NCI-H2081 treated with DMSO at 0.1 percent for 48 hours (cell line): Measurements from ENCODE around the gene TWSG1.
"Not testable (repeated sequence)": the region's sequence is repeated elsewhere in the genome, so short reads cannot be mapped to it uniquely, and the experiment has no call there.

Source experiments
- DNase-seq: peaks from one replicate; lab custom pipeline; 2025; lab: John Stamatoyannopoulos, UW

TWSG1 gene

GRCh38 chr18:9426753-9427152, 92.2 kb downstream of the TWSG1 start:
- DNase-seq = no peak

- no peak for DNase-seq
Observed at GRCh38 chr18:9428301-9428706, 93.7 kb downstream of the TWSG1 start.

- no peak for DNase-seq
Observed at GRCh38 chr18:9428862-9429661, 94.5 kb downstream of the TWSG1 start.

- DNase-seq = no peak
Observed at GRCh38 chr18:9429662-9429993, 95.1 kb downstream of the TWSG1 start.

- DNase-seq = not testable (repeated sequence)
Observed at GRCh38 chr18:9430315-9430714, 95.7 kb downstream of the TWSG1 start.

- DNase-seq = no peak
Observed at GRCh38 chr18:9431296-9431695, 96.7 kb downstream of the TWSG1 start.

GRCh38 chr18:9433122-9433521, 98.5 kb downstream of the TWSG1 start:
- not testable (repeated sequence) for DNase-seq

GRCh38 chr18:9433671-9434121, 99.1 kb downstream of the TWSG1 start:
- no peak for DNase-seq

- no peak for DNase-seq
Observed at GRCh38 chr18:9434122-9434701, 99.6 kb downstream of the TWSG1 start.

- no peak for DNase-seq
Observed at GRCh38 chr18:9435041-9435440, 100.5 kb downstream of the TWSG1 start.

GRCh38 chr18:9436206-9436929, 101.8 kb downstream of the TWSG1 start:
- DNase-seq = no peak

- DNase-seq = no peak
Observed at GRCh38 chr18:9437021-9437437, 102.5 kb downstream of the TWSG1 start.

GRCh38 chr18:9437672-9438071, 103.1 kb downstream of the TWSG1 start:
- DNase-seq = no peak

- DNase-seq = no peak
Observed at GRCh38 chr18:9441061-9441460, 106.5 kb downstream of the TWSG1 start.

- no peak for DNase-seq
Observed at GRCh38 chr18:9444549-9444948, 110.0 kb downstream of the TWSG1 start.

GRCh38 chr18:9446839-9447238, 112.3 kb downstream of the TWSG1 start:
- DNase-seq = no peak

GRCh38 chr18:9447334-9447733, 112.8 kb downstream of the TWSG1 start:
- DNase-seq = no peak

- no peak for DNase-seq
Observed at GRCh38 chr18:9449600-9450414, 115.2 kb downstream of the TWSG1 start.

GRCh38 chr18:9450920-9451319, 116.3 kb downstream of the TWSG1 start:
- not testable (repeated sequence) for DNase-seq
